Panc1 (cell line): ENCODE results near the gene PLXNB1.

Source experiments
- POLR2AphosphoS5 ChIP-seq: IDR thresholded peaks from 2 replicates; pipeline ENCODE4 v1.6.1; 2012; ENCODE audit warnings: mild to moderate bottlenecking, low read depth, low read length, moderate library complexity
- REST ChIP-seq, 2 experiments: IDR thresholded peaks; 2 replicates each; pipeline ENCODE4 v1.6.1; 2011 to 2012; ENCODE audit warnings: low read depth in 2 of 2, control low read depth in 1 of 2, low read length in 1 of 2, mild to moderate bottlenecking in 1 of 2, moderate library complexity in 1 of 2; ENCODE audit not compliant: insufficient read depth in 1 of 2
- SIN3A ChIP-seq: IDR thresholded peaks from 2 replicates; pipeline ENCODE4 v1.6.1; 2012; ENCODE audit warnings: low read depth, mild to moderate bottlenecking, low read length, moderate library complexity, borderline replicate concordance; ENCODE audit not compliant: insufficient read depth
- TCF7L2 ChIP-seq: IDR thresholded peaks from 2 replicates; pipeline ENCODE4 v1.6.1; 2011; ENCODE audit warnings: mild to moderate bottlenecking, low read depth, low read length, inconsistent platforms
- TF ChIP-seq, protein P1 (sequence below): fragments of 450-650 bp; IDR thresholded peaks from 2 replicates; pipeline ENCODE4 v1.5.1; 2017; ENCODE audit warnings: mild to moderate bottlenecking

- TF ChIP-seq, protein P1, sequence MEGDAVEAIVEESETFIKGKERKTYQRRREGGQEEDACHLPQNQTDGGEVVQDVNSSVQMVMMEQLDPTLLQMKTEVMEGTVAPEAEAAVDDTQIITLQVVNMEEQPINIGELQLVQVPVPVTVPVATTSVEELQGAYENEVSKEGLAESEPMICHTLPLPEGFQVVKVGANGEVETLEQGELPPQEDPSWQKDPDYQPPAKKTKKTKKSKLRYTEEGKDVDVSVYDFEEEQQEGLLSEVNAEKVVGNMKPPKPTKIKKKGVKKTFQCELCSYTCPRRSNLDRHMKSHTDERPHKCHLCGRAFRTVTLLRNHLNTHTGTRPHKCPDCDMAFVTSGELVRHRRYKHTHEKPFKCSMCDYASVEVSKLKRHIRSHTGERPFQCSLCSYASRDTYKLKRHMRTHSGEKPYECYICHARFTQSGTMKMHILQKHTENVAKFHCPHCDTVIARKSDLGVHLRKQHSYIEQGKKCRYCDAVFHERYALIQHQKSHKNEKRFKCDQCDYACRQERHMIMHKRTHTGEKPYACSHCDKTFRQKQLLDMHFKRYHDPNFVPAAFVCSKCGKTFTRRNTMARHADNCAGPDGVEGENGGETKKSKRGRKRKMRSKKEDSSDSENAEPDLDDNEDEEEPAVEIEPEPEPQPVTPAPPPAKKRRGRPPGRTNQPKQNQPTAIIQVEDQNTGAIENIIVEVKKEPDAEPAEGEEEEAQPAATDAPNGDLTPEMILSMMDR, result no peak
- TF ChIP-seq REST (IDR thresholded peaks at IDR 0.05; ENCODE audit: insufficient read depth in 1 of 2, low read depth in 2 of 2, low read length in 1 of 2) (no peak), POLR2AphosphoS5 (no peak), SIN3A (no peak), TCF7L2 (no peak)
These were observed 6.5 kb upstream of the PLXNB1 start for GRCh38 chr3:48436477-48436787.
